A549 (cell line): ENCODE results near the gene CYP26C1. TPM values are rescaled to one million over a fixed set of nuclear protein-coding genes. Genes with fewer than 3 reads are reported as not detected.

Experiments
- ATAC-seq, 2 experiments: fragments of 200-7000 bp in 1 of 2; fragments of >200 bp in 1 of 2; cut with Nextera tagmentation in 1 of 2; cut with Tn5 transposase in 1 of 2; 3 replicates each; pipeline versions ENCODE4 v1.8.0 to v1.9.1; 2018 to 2020; ENCODE audit warnings: mild to moderate bottlenecking in 1 of 2, moderate library complexity in 1 of 2
- CTCF ChIA-PET: fragments of 300-600 bp; sonication (Branson Sonifier 250); formaldehyde crosslinking; extraction: SDS; loops from one replicate; lab custom pipeline; 2021; ENCODE audit warnings: antibody characterized with exemption, inconsistent platforms; lab: Yijun Ruan, JAX
- POLR2A ChIA-PET: fragments of 350-600 bp; formaldehyde crosslinking; extraction: SDS; loops from one replicate; lab custom pipeline; 2021; ENCODE audit warnings: antibody characterized with exemption, inconsistent platforms; lab: Yijun Ruan, JAX
- DNase-seq, 2 experiments: peaks; one replicate each; pipeline versions ENCODE4 v3.0.0 to v3.0.0-alpha.2; 2011 to 2016; ENCODE audit warnings: low read depth in 1 of 2, low spot score in 1 of 2
- FAIRE-seq: peaks from 2 replicates; lab custom pipeline; 2011; peaks lifted over from hg19 to GRCh38; lab: Jason Lieb, UNC
- H3K27ac ChIP-seq, 2 experiments: fragments of >200 bp; sonication (Bioruptor Twin); formaldehyde crosslinking; 3 replicates each; pipeline ENCODE4 v1.5.1; 2016 to 2017
- H3K4me1 ChIP-seq: fragments of >200 bp; sonication (Bioruptor Twin); formaldehyde crosslinking; 3 replicates; pipeline ENCODE4 v1.6.1; 2016
- H3K4me2 ChIP-seq: fragments of >200 bp; sonication (Bioruptor Twin); formaldehyde crosslinking; 3 replicates; pipeline ENCODE4 v1.6.1; 2016
- H3K4me3 ChIP-seq: fragments of >200 bp; sonication (Bioruptor Twin); formaldehyde crosslinking; 3 replicates; pipeline ENCODE4 v1.5.1; 2016
- H3K9me3 ChIP-seq: fragments of >200 bp; sonication (Bioruptor Twin); formaldehyde crosslinking; 3 replicates; pipeline ENCODE4 v1.6.1; 2016
- BHLHE40 ChIP-seq: IDR thresholded peaks from 2 replicates; pipeline ENCODE4 v1.6.1; 2012; ENCODE audit warnings: low read depth, low read length, inconsistent platforms
- CBX2 ChIP-seq: fragments of 200-600 bp; sonication (generic); IDR thresholded peaks from 2 replicates; pipeline ENCODE4 v1.6.1; 2016; ENCODE audit warnings: low read depth, mild to moderate bottlenecking, borderline replicate concordance
- CEBPB ChIP-seq, 2 experiments: fragments of >200 bp in 1 of 2; sonication (Bioruptor Twin) in 1 of 2; formaldehyde crosslinking in 1 of 2; IDR thresholded peaks; 2 replicates each; pipeline ENCODE4 v1.6.1; 2012 to 2016
- EHMT2 ChIP-seq: fragments of 200-600 bp; sonication (generic); IDR thresholded peaks from 2 replicates; pipeline ENCODE4 v1.6.1; 2016; ENCODE audit warnings: antibody characterized with exemption, low read depth, mild to moderate bottlenecking, moderate library complexity
- EP300 ChIP-seq, 2 experiments: fragments of >200 bp; sonication (Bioruptor Twin); formaldehyde crosslinking; IDR thresholded peaks; 2 replicates in 1 of 2; 3 replicates in 1 of 2; pipeline ENCODE4 v1.6.1; 2016 to 2017
- ESRRA ChIP-seq: fragments of 150-350 bp; IDR thresholded peaks from 2 replicates; pipeline ENCODE4 v1.6.1; 2014; ENCODE audit warnings: mild to moderate bottlenecking, low read length, borderline replicate concordance
- GATA3 ChIP-seq: IDR thresholded peaks from 2 replicates; pipeline ENCODE4 v1.6.1; 2012; ENCODE audit warnings: borderline replicate concordance
- HOXB13 ChIP-seq: fragments of 250-450 bp; sonication (Bioruptor Pico); IDR thresholded peaks from 2 replicates; pipeline ENCODE4 v1.5.0; 2020; ENCODE audit warnings: low read depth, mild to moderate bottlenecking, moderate library complexity
- MAFK ChIP-seq: fragments of 450-650 bp; IDR thresholded peaks from 2 replicates; pipeline ENCODE4 v1.6.1; 2014; ENCODE audit not compliant: partially characterized antibody
- PHF8 ChIP-seq: fragments of 200-600 bp; sonication (generic); IDR thresholded peaks from 2 replicates; pipeline ENCODE4 v1.6.1; 2016; ENCODE audit warnings: low read depth, mild to moderate bottlenecking, antibody characterized with exemption, moderate library complexity, borderline replicate concordance
- RAD21 ChIP-seq, 2 experiments: fragments of >200 bp in 1 of 2; sonication (Bioruptor Twin) in 1 of 2; formaldehyde crosslinking in 1 of 2; IDR thresholded peaks in 1 of 2; conservative IDR thresholded peaks in 1 of 2; 2 replicates in 1 of 2; 3 replicates in 1 of 2; pipeline ENCODE4 v1.6.1; 2012 to 2018; ENCODE audit warnings: inconsistent platforms in 1 of 2
- RARB ChIP-seq: fragments of 250-450 bp; sonication (Bioruptor Pico); IDR thresholded peaks from 2 replicates; pipeline ENCODE4 v1.8.0; 2021; ENCODE audit warnings: mild to moderate bottlenecking, moderate library complexity
- RCOR1 ChIP-seq: fragments of 150-350 bp; IDR thresholded peaks from 2 replicates; pipeline ENCODE4 v1.6.1; 2014; ENCODE audit warnings: antibody characterized with exemption, low read length, low read depth
- SMC3 ChIP-seq: fragments of >200 bp; sonication (Bioruptor Twin); formaldehyde crosslinking; IDR thresholded peaks from 3 replicates; pipeline ENCODE4 v1.6.1; 2018; ENCODE audit warnings: inconsistent platforms
- ZSCAN20 ChIP-seq: fragments of 250-450 bp; sonication (Bioruptor Pico); IDR thresholded peaks from 2 replicates; pipeline ENCODE4 v1.8.0; 2022; ENCODE audit warnings: mild to moderate bottlenecking, moderate library complexity
- WGBS: methylation state at CpG from one replicate; pipeline ENCODE4 v1.1.6; 2017; ENCODE audit errors: missing lambda C conversion rate; 5-methylcytosine and 5-hydroxymethylcytosine counted together
- polyA plus RNA-seq, 4 experiments: library from polyadenylated mRNA; depleted of rRNA in 3 of 4; stranded (reverse); fragments of >200 nt; fragmentation: RNase III in 1 of 4; extraction: RNeasy Plus Mini Kit Qiagen cat#74134 plus additional on column Dnase treatment in 1 of 4; gene quantifications; 2 replicates in 3 of 4; 3 replicates in 1 of 4; pipeline ENCODE4 v1.2.3, GENCODE V29; 2011 to 2017
- TF ChIP-seq, protein P1 (sequence below): fragments of >200 bp; sonication (Bioruptor Twin); formaldehyde crosslinking; IDR thresholded peaks from 2 replicates; pipeline ENCODE4 v1.6.1; 2016
- TF ChIP-seq, protein P2 (sequence below): fragments of >200 bp; sonication (Bioruptor Twin); formaldehyde crosslinking; IDR thresholded peaks from 3 replicates; pipeline ENCODE4 v1.5.1; 2016

CYP26C1 gene
- polyA plus RNA-seq, 2 of the 4 experiments (the other 2 are of a cell fraction) = not detected

DNA sequence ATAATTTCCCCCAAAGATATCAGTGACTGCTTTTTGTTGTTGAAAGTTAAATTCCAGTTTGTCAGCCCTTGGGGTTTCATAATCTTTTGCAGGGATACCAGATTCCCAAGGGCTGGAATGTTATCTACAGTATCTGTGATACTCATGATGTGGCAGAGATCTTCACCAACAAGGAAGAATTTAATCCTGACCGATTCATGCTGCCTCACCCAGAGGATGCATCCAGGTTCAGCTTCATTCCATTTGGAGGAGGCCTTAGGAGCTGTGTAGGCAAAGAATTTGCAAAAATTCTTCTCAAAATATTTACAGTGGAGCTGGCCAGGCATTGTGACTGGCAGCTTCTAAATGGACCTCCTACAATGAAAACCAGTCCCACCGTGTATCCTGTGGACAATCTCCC is 16.3 kb downstream of the CYP26C1 start:
- H3K4me2 ChIP-seq = peak overlapping the region; percentile 3; the same call in 1 of the 3 replicates
- no peaks in the 10 kb centered on the region for H3K9me3 ChIP-seq
- WGBS = 28% methylated on average over 2 of the region's 2 CpGs
- DNase-seq (no peak), FAIRE-seq (no peak), ATAC-seq (no peak)
- TF ChIP-seq EHMT2 (no peak), GATA3 (peak; percentile 40; the same call in 1 of the 2 replicates)
- ChIA-PET POLR2A (no interaction called here), CTCF (interaction anchor here (0.7 to 8.8 kb wide), 10 partner anchors 9 to 239 kb away, joined by 3 to 88 read pairs (median 4); no protein-coding TSS in a partner anchor)
- no peak overlapping the region for H3K4me3 ChIP-seq
- H3K4me1 ChIP-seq = peaks cover 33% of the 10 kb centered on the region; the same call in 2 of the 3 replicates
- H3K27ac ChIP-seq = no peak overlapping the region

DNA sequence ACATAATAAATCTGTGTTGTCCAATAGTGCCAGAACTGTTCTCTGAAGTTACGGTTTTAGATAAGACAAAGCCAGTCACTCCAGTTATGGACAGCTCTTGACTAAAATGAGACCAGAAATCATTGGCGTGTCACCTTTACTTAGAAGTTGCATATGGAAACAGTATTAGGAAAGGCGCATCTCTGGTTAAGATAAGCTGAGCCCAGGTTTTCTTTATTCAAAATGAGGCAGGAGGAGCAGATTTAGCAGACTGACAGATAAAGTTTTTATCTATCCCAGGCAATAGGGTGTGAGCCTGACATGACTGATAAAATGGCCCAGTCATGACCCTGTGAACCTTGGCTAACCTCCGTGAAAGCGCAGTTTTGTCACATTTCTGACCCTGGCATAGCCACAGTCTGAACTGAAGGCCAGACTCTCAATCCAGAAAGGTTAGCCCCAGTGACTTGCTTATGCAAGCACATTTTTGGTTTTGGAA is 17.3 kb downstream of the CYP26C1 start:
- FAIRE-seq = no peak
- ChIA-PET CTCF (interaction anchor here (1.1 to 8.8 kb wide), 9 partner anchors 10 to 433 kb away, joined by 3 to 88 read pairs (median 6); no protein-coding TSS in a partner anchor), POLR2A (no interaction called here)

DNA sequence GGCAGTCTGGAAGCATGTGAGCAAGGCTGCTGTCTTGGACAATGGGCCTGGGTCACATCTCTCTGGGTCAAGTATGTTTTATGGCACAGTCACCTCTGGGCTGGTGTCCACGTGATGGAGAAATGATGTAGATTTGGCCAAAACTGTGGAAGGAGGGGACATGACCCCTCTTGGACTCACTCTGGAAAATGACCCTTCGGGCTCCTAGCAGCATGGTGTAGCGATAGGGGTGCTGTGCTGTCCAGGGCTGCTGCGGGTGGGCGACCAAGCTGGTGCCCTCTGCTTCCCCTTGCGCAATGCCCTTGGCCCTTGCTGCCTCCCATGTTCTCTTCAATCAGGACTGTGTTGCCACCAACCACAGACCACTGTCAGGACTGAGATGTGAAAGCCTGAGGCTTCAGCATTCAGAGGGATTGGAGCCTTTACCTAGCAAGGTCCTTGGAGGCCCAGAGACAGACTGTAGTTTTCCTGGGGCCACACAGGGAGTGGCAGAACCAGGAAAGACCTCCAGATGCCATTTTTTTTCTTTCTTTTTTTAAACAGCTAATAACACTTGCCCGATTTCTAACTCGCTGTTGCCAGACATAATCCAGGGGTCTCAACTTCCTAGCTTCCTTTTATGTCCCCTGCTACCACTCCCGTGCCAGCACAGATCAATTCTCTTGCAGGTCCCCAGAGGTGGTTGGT is 19.2 kb downstream of the CYP26C1 start:
- no peak overlapping the region for H3K4me3 ChIP-seq
- no peaks in the 10 kb centered on the region for H3K9me3 ChIP-seq
- H3K27ac ChIP-seq = peak overlapping the region; percentile 51 to 81; a peak in 5 of 6 replicates
- FAIRE-seq (no peak), ATAC-seq (peak in 1 of 2 experiments; percentile 22; a peak in 3 of 6 replicates), DNase-seq (no peak)
- ChIA-PET POLR2A (no interaction called here), CTCF (interaction anchor here (0.6 to 8.8 kb wide), 83 partner anchors 9 to 725 kb away, joined by 3 to 88 read pairs (median 5); partner anchors contain the start of gene MYOF)
- H3K4me1 ChIP-seq = peaks cover 26% of the 10 kb centered on the region; the same call in 2 of the 3 replicates
- 50% methylated on average over 9 of the region's 9 CpGs for WGBS
- no peak for TF ChIP-seq BHLHE40
- no peak for TF ChIP-seq EP300 (IDR thresholded peaks at IDR 0.05)
- peak; percentile 30 to 69; a peak in 3 of 4 replicates for TF ChIP-seq CEBPB (IDR thresholded peaks at IDR 0.05)
- TF ChIP-seq, protein P1, sequence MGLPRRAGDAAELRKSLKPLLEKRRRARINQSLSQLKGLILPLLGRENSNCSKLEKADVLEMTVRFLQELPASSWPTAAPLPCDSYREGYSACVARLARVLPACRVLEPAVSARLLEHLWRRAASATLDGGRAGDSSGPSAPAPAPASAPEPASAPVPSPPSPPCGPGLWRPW = no peak
- peak overlapping the region; percentile 73 for H3K4me2 ChIP-seq

More for the DNA sequence above, 17.3 kb downstream of the CYP26C1 start:
- Histone ChIP-seq H3K4me2 (no peak overlapping the region), H3K4me1 (peaks cover 30% of the 10 kb centered on the region; the same call in 2 of the 3 replicates), H3K4me3 (no peak overlapping the region), H3K9me3 (no peaks in the 10 kb centered on the region), H3K27ac (no peak overlapping the region)
- 81% methylated on average over 5 of the region's 5 CpGs for WGBS
- ATAC-seq = no peak
- DNase-seq = peak in 1 of 2 experiments; percentile 34
- 0 out of 2 replicates have a peak, but pooled peaks have one; percentile 29 for TF ChIP-seq RARB (CRISPR knock-in tag)
- no peak for TF ChIP-seq PHF8
- TF ChIP-seq MAFK = peak; percentile 43
- TF ChIP-seq CBX2 = no peak
- no peak for TF ChIP-seq RCOR1

DNA sequence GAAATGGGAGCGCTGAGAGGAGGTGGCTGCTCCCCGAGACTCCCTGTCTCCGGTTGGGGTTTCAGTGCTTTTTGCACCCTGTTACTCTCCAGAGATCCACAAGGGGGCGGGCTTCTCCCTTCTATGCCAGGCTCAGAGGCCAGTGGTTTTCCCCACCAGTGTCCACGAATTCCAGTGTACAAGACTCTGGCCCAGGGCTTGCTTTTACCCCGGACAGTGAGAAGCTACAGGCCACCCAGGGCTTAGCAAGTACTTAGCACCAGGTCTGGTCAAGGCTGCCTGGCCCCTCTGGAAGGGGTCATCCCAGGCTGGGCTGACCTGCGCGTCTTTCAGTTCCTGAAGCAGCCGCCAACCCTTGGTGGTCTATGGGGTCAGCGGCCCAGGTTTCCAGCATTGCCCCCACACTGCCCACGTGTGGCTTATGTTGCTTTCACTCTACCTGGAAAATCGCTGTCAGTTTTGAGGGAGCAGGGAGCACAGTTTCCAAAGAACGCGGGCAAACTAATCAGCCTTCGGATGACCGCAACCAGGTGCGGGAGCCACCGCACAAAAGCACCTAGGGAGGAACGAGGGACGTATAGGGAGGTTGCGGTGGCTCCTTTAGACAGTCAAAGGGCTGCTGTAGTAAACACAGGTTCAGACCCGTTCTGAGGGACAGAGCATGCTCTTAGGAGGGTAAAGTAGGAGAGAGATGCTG is 19.9 kb downstream of the CYP26C1 start:
- Histone ChIP-seq H3K9me3 (no peaks in the 10 kb centered on the region), H3K27ac (peak overlapping the region; percentile 51 to 81), H3K4me1 (peaks cover 26% of the 10 kb centered on the region; the same call in 2 of the 3 replicates), H3K4me2 (peak overlapping the region; percentile 73), H3K4me3 (no peak overlapping the region)
- ChIA-PET CTCF (interaction anchor here (0.5 to 8.8 kb wide), 83 partner anchors 8 to 725 kb away, joined by 3 to 88 read pairs (median 5); partner anchors contain the start of gene MYOF), POLR2A (no interaction called here)
- 54% methylated on average over 18 of the region's 22 CpGs for WGBS
- TF ChIP-seq, protein P2, sequence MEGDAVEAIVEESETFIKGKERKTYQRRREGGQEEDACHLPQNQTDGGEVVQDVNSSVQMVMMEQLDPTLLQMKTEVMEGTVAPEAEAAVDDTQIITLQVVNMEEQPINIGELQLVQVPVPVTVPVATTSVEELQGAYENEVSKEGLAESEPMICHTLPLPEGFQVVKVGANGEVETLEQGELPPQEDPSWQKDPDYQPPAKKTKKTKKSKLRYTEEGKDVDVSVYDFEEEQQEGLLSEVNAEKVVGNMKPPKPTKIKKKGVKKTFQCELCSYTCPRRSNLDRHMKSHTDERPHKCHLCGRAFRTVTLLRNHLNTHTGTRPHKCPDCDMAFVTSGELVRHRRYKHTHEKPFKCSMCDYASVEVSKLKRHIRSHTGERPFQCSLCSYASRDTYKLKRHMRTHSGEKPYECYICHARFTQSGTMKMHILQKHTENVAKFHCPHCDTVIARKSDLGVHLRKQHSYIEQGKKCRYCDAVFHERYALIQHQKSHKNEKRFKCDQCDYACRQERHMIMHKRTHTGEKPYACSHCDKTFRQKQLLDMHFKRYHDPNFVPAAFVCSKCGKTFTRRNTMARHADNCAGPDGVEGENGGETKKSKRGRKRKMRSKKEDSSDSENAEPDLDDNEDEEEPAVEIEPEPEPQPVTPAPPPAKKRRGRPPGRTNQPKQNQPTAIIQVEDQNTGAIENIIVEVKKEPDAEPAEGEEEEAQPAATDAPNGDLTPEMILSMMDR = peak; percentile 91
- no peak for TF ChIP-seq ESRRA
- peak; percentile 92 to 93 for TF ChIP-seq RAD21 (conservative IDR thresholded peaks at IDR 0.05 in 1 of 2, IDR thresholded peaks at IDR 0.05 in 1 of 2)
- TF ChIP-seq SMC3 = peak; percentile 95
- TF ChIP-seq ZSCAN20 (CRISPR knock-in tag) = no peak
- TF ChIP-seq, protein P1 = no peak
- TF ChIP-seq HOXB13 (CRISPR knock-in tag) = no peak
- FAIRE-seq (no peak), ATAC-seq (peak; percentile 81 to 84), DNase-seq (peak; percentile 66 to 87)
